HG02610 (cell line): ENCODE results near the gene ZNF534.
"Not testable (repeated sequence)": the region's sequence is repeated elsewhere in the genome, so short reads cannot be mapped to it uniquely, and the experiment has no call there.

Experiments used
- ATAC-seq: cut with Tn5 transposase; IDR thresholded peaks from one replicate; pipeline ENCODE4 v1.9.1; 2021; ENCODE audit warnings: mild to moderate bottlenecking, moderate library complexity; ENCODE audit not compliant: unreplicated experiment

Gene ZNF534

GRCh38 chr19:52428937-52429336, at the start of gene ZNF534:
Gene ZNF534 (plus strand): TSS chr19:52429148. CDS start chr19:52431475, 2,327 bp downstream.
- no peak for ATAC-seq

GRCh38 chr19:52391135-52391534, 37.8 kb upstream of the ZNF534 start:
- ATAC-seq = no peak

- peak; percentile 81 for ATAC-seq
These were observed 31.5 kb upstream of the ZNF534 start, which contains the start of gene ZNF528 for GRCh38 chr19:52397310-52398080. Gene ZNF528 (plus strand): TSS chr19:52397849. CDS start chr19:52402014, 4,165 bp downstream.

- no peak for ATAC-seq
These were observed 30.9 kb upstream of the ZNF534 start for GRCh38 chr19:52398081-52398441.

- ATAC-seq = no peak
These were observed 18.7 kb upstream of the ZNF534 start for GRCh38 chr19:52410276-52410675.

GRCh38 chr19:52415711-52416110, 13.2 kb upstream of the ZNF534 start:
- no peak for ATAC-seq

GRCh38 chr19:52442179-52442578, 13.2 kb downstream of the ZNF534 start:
- ATAC-seq = no peak

- ATAC-seq = no peak
These were observed 15.6 kb downstream of the ZNF534 start for GRCh38 chr19:52444506-52444905.

GRCh38 chr19:52451241-52451640, 22.3 kb downstream of the ZNF534 start:
- ATAC-seq = no peak

GRCh38 chr19:52453324-52454094, 24.6 kb downstream of the ZNF534 start, which contains the start of gene ZNF578:
Gene ZNF578 (plus strand): TSS chr19:52453553. CDS start chr19:52501846, 48,293 bp downstream.
- ATAC-seq = no peak

- ATAC-seq = no peak
These were observed 36.0 kb downstream of the ZNF534 start for GRCh38 chr19:52464798-52465470.

- no peak for ATAC-seq
These were observed 44.9 kb downstream of the ZNF534 start for GRCh38 chr19:52473655-52474350.

- ATAC-seq = no peak
These were observed 45.6 kb downstream of the ZNF534 start for GRCh38 chr19:52474351-52475127.

- not testable (repeated sequence) for ATAC-seq
These were observed 55.3 kb downstream of the ZNF534 start for GRCh38 chr19:52484111-52484743.

GRCh38 chr19:52485064-52485463, 56.1 kb downstream of the ZNF534 start:
- ATAC-seq = not testable (repeated sequence)

GRCh38 chr19:52485561-52486240, 56.8 kb downstream of the ZNF534 start:
- ATAC-seq = not testable (repeated sequence)

- ATAC-seq = no peak
These were observed 63.4 kb downstream of the ZNF534 start for GRCh38 chr19:52492201-52492993.

- ATAC-seq = no peak
These were observed 64.1 kb downstream of the ZNF534 start for GRCh38 chr19:52492994-52493470.
